Upper lobe of right lung (tissue), 1 donor: Measurements from ENCODE around the gene ADGRE1. TPM values are rescaled to one million over a fixed set of nuclear protein-coding genes. Genes with fewer than 3 reads are reported as not detected.

ENCODE experiments used
- ATAC-seq: fragments of 200-7000 bp; cut with Tn5 transposase; one replicate; pipeline ENCODE4 v1.9.1; 2020; ENCODE audit warnings: mild to moderate bottlenecking, moderate library complexity
- DNase-seq: peaks from one replicate; pipeline ENCODE4 v3.0.0-alpha.2; 2020
- H3K27ac ChIP-seq: fragments of 200-600 bp; one replicate; pipeline ENCODE4 v1.8.0; 2022
- H3K27me3 ChIP-seq: fragments of 200-600 bp; one replicate; pipeline ENCODE4 v1.8.0; 2022; ENCODE audit warnings: mild to moderate bottlenecking
- H3K36me3 ChIP-seq: fragments of 200-600 bp; one replicate; pipeline ENCODE4 v1.8.0; 2022
- H3K4me1 ChIP-seq: fragments of 200-600 bp; one replicate; pipeline ENCODE4 v1.8.0; 2022
- H3K4me3 ChIP-seq: fragments of 200-600 bp; one replicate; pipeline ENCODE4 v1.8.0; 2022; ENCODE audit warnings: mild to moderate bottlenecking
- H3K9me3 ChIP-seq: fragments of 200-600 bp; one replicate; pipeline ENCODE4 v1.8.0; 2022
- CTCF ChIP-seq: fragments of 200-600 bp; IDR thresholded peaks from one replicate; pipeline ENCODE4 v1.8.0; 2022; ENCODE audit warnings: antibody characterized with exemption
- intact Hi-C: fragments of 100-400 bp; cut with DNase I; formaldehyde crosslinking; loops from one replicate; pipeline ENCODE4 v1.11.0; 2022
- total RNA-seq: library from RNA; stranded (reverse); fragmentation: NEBNext Ultra II Directional; extraction: Animal tissue kit (Norgen Biotek cat#: 25700); gene quantifications from one replicate; pipeline ENCODE4 v1.2.1, GENCODE V29; 2021
- donor health status: DM: no; HTN: yes; CAD: no; lungs with severe emphysema.

The ADGRE1 gene
- total RNA-seq, 1 donor from 2014 or later: 1.8 TPM

- ATAC-seq (no peak), DNase-seq (no peak)
- Histone ChIP-seq H3K27ac (no peak overlapping the region), H3K9me3 (no peaks in the 10 kb centered on the region), H3K4me1 (no peaks in the 10 kb centered on the region), H3K27me3 (no peaks in the 10 kb centered on the region), H3K36me3 (no peaks in the 10 kb centered on the region), H3K4me3 (no peak overlapping the region)
- TF ChIP-seq CTCF: no peak
- intact Hi-C loops: no loop called here
These were observed 992 bp upstream of the ADGRE1 start for GRCh38 chr19:6886277-6886897.

DNA sequence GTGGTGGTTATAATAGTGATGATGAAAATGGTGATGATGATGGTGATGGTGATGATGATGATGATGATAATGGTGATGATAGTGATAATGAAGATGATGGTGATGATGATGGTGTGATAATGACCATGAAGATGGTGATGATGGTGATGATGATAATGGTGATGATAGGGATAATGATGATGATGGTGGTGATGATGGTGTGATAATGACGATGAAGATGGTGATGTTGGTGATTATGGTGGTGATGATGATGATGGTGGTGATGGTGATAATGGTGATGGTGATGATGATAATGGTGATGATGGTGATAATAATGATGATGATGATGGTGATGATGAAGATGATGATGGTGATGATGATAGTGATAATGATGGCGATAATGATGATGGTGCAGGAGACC lies 1.6 kb downstream of the ADGRE1 start:
- no peaks in the 10 kb centered on the region for H3K4me1 ChIP-seq
- no peak for ATAC-seq
- no peaks in the 10 kb centered on the region for H3K9me3 ChIP-seq
- H3K36me3 ChIP-seq: no peaks in the 10 kb centered on the region
- no peak overlapping the region for H3K4me3 ChIP-seq
- no peak for DNase-seq
- no peaks in the 10 kb centered on the region for H3K27me3 ChIP-seq
- intact Hi-C loops: no loop called here
- TF ChIP-seq CTCF: no peak
- H3K27ac ChIP-seq: no peak overlapping the region

GRCh38 chr19:6890401-6890913 lies 3.1 kb downstream of the ADGRE1 start:
- DNase-seq (no peak), ATAC-seq (no peak)
- Histone ChIP-seq H3K4me1 (no peaks in the 10 kb centered on the region), H3K4me3 (no peak overlapping the region), H3K9me3 (no peaks in the 10 kb centered on the region), H3K27ac (no peak overlapping the region), H3K36me3 (no peaks in the 10 kb centered on the region), H3K27me3 (no peaks in the 10 kb centered on the region)
- no peak for TF ChIP-seq CTCF
- intact Hi-C loops: no loop called here

DNA sequence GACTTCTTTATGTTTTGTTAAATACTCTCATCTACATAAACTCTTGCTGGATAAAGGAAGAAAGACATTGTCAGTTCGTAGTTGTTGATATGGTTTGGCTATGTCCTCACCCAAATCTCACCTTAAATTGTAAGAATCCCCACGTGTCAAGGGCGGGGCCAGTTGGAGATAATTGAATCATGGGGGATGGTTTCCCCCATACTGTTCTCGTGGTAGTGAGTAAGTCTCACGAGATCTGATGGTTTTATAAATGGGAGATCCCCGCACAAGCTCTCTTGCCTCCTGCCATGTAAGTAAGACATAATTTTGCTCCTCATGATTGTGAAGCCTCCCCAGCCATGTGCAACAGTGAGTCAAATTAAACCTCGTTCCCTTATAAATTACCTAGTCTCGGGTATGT lies 3.6 kb downstream of the ADGRE1 start:
- intact Hi-C loops: no loop called here
- no peaks in the 10 kb centered on the region for H3K9me3 ChIP-seq
- H3K4me1 ChIP-seq: no peaks in the 10 kb centered on the region
- ATAC-seq: no peak
- H3K27ac ChIP-seq: no peak overlapping the region
- H3K27me3 ChIP-seq: no peaks in the 10 kb centered on the region
- H3K4me3 ChIP-seq: no peak overlapping the region
- no peak for DNase-seq
- no peaks in the 10 kb centered on the region for H3K36me3 ChIP-seq
- no peak for TF ChIP-seq CTCF

DNA sequence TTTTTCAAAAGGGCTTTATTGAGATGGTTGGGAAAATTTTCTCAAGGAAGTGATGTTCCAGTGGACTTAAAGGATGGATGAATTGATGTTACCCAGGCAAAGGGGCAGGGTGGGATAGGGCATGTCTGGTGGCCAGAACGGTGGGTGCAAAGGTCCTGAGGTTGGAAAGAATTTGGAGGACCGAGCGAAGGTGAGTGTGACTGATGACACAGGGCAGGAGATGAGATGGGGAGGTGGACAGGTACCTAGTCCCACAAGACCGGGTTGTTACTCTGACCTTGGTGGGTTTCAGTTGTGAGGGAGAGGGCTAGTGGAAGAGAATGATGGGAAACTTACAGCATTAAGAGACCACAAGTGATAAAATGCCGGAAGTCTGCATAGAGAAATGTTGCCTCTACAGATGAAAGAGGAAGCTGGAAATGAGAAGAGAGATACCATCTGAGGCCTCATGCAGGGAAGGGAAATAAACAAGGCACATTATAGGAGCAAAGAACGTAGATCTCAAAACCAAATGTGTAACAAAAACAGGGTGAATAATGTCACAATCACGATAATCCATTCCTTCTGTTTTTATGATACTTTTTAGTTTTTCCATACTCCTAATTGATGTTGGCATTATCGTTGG lies 4.5 kb downstream of the ADGRE1 start:
- H3K4me3 ChIP-seq: no peak overlapping the region
- ATAC-seq: peak; percentile 72
- intact Hi-C loops: no loop called here

More for the DNA sequence above, 4.5 kb downstream of the ADGRE1 start:
- Histone ChIP-seq H3K4me1 (no peaks in the 10 kb centered on the region), H3K27me3 (no peaks in the 10 kb centered on the region), H3K27ac (no peak overlapping the region), H3K9me3 (no peaks in the 10 kb centered on the region), H3K36me3 (no peaks in the 10 kb centered on the region)
- DNase-seq: no peak
- TF ChIP-seq CTCF: no peak
